HG02798 (cell line): ENCODE measurements around the gene BCAS4.

Experiments
- ATAC-seq: cut with Tn5 transposase; IDR thresholded peaks from one replicate; pipeline ENCODE4 v1.9.1; 2021; ENCODE audit warnings: mild to moderate bottlenecking; ENCODE audit not compliant: unreplicated experiment, poor library complexity

The BCAS4 gene

DNA sequence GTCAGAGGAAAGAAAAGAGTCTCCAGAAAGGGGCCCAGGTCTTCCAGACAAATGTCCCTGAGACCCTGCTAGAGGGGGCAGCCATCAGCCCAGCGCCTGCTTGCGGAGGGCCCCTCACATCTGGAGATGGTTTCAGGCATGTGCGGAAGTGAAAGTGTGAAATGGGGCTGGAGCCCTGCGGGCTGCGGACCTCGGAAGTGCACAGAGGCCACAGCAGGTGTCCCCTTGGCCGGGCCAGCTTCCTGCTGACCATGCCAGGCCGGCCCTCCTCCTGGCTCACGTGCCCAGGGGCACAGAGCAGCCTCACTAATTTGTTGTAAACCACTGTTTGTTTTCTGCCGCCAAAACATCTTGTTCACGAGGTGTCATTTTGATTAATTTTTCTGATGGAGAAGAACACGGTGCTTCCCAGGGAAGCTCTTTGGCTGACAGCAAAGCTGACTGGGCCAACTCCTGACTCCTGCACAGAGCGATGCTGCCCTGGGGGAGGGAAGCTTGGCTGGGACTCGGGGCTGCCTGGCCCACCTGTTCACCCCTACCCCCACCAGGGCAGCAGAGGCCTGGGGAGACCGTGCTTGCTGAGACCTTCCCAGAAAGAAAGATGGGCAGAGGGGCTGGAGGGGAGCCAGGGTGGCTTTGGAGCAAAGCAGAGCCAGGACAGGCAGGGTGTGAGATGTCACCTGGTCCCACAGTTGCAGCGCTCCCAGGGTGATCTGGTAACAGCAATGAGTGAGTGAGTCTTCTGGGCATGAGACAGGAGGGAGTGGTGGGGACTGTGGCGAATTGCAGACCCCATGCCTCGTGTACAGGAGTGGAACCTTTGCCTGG, 54.2 kb downstream of the BCAS4 start:
- no peak for ATAC-seq

GRCh38 chr20:50850721-50851286, 55.9 kb downstream of the BCAS4 start:
- no peak for ATAC-seq

GRCh38 chr20:50852085-50852484, 57.2 kb downstream of the BCAS4 start:
- no peak for ATAC-seq

DNA sequence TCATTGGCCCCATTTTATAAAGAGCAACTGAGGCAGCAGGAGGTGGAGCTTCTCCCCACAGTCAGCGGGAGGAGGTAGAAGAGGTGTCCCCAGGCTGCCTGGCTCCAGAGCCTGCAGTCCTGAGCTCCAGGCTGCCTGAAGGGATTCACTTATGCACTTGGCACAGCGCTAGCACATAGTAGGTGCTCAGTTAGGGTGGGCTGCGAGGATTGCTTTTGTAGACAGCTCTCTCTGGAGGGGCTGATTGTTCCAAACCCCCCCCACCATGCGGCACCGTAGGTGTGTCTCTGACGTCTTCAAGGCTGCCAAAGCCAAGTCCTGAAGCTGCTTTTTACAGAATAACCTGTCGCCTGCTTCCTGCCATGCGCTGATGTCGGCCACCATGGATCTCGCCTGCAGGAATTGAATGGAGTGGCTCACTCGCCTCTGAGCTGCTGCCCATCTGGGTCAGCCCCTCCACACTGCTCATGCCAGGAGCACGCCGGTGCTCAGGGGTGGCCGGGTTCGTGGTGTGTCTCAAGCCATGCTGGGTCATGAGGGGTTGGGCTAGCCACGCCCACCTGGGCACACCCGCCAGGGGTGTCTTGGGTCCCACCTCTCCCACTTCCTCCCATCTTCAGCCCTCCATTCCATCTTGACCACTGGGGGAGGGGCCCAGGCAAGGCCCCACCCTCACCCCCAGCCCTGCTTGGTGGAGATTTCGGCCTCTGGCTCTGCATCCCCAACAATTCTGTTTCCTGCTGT, 59.8 kb downstream of the BCAS4 start:
- ATAC-seq, result no peak

DNA sequence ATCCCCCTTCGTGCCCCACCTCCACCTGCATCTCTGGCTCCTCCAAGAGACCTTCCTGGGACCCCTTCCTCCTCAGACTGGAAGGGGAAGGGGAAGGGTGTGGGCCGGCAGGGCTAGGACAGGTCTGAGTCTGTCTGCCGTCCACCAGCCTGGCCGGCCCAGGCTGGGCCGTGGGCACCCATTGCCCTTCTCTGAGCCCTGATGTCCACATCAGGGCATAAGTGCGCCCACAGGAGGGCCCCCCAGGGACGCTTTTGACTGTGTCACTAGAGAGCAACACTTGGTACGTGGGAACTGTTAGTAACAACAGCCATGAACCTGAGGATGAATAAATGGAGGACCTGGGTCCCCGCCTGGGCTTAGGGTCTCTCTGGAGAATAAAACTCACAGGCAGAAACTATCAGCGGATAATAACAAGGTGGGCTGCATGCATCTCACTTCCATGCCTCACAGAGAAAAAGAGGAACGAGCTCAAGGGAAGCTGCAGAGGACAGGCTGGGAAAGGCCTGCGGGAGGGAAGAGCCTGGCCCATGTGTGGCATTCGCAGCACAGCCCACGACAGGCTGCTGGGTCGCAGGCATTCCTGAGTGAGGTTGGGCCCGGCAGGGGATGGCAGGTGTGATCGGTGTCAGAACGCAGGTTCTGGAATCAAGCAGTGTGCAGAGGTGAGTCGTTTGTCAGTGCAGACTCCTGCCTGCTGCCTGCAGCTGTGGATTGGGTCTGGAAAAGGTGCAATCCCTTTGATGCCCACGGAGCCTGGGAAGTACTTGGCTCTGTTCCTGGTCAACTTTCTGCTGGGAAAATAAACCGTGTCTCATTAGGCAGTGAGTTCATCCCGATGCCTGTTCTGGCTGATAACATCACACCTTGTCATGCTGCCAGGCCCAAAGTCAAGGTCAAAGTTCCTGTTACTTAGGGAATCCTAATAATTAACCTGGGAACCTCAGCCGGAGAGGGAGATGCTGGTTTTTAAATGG, 60.9 kb downstream of the BCAS4 start:
- ATAC-seq, result no peak

DNA sequence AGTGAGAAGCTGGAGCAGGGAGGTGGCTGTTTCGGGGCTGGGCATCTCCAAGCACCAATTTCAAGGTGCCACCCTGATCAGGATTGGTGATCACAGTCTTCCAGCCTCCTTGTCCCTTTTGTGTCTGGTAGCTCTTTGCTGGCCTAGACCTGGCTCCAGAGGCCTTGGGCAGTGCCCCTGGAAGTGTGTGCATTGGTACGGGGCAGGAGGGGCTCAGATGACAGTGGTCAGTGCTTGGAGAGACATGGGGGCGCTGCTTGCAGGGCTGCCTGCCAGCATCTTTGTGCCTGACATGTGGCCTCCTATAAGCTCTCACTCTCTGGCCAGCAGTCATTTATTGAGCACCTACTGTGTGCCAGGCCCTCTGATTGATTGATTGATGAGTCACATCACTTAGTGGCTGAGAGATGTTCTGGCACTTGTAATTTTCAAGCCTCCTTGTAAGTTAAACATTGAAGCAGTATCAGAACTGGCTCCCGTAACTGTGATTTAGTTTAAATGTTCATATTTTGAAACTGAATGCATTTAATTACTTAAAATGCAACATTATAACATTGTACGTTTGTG, 61.7 kb downstream of the BCAS4 start:
- ATAC-seq, result no peak

GRCh38 chr20:50857348-50857747, 62.5 kb downstream of the BCAS4 start:
- ATAC-seq, result no peak

DNA sequence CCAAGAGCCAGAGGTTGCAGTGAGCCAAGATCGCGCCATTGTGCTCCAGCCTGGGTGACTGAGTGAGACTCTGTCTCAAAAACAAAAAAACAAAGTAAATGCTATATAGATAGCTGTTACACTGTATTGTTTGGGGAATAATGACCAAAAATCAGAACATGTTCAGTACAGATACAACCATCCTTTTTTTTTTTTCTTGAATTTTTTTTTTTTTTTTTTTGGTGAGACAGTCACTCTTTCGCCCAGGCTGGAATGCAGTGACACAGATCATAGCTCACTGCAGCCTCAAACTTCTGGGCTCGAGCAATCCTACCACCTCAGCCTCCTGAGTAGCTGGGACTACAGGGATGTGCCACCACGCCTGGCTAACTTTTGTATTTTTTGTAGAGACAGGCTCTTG, 63.7 kb downstream of the BCAS4 start:
- no peak for ATAC-seq

- no peak for ATAC-seq
These were observed 64.3 kb downstream of the BCAS4 start for GRCh38 chr20:50859161-50859560.

DNA sequence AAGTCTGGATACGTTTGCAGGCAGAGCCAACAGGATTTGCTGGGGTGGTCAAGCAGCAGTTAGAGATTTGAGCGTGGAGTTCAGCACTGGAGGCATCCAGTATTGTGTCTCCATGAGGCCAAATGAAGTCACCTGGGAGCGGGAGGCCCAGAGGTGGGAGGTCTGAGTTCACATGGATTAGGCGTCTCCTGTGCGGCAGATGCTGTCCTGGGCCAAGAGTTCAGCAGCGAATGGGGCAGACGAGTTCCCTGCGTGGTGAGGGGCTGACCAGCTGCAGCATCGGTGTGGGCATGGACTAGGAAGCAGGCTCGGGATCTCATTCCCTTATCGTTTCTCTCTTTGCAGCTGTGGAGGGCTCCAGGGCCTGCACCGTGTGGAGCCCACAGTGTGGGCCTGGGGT, 66.2 kb downstream of the BCAS4 start:
- no peak for ATAC-seq

- no peak for ATAC-seq
These were observed 67.7 kb downstream of the BCAS4 start for GRCh38 chr20:50862546-50862945.

- no peak for ATAC-seq
These were observed 70.3 kb downstream of the BCAS4 start for GRCh38 chr20:50865114-50865513.

GRCh38 chr20:50865591-50865990, 70.7 kb downstream of the BCAS4 start:
- no peak for ATAC-seq

DNA sequence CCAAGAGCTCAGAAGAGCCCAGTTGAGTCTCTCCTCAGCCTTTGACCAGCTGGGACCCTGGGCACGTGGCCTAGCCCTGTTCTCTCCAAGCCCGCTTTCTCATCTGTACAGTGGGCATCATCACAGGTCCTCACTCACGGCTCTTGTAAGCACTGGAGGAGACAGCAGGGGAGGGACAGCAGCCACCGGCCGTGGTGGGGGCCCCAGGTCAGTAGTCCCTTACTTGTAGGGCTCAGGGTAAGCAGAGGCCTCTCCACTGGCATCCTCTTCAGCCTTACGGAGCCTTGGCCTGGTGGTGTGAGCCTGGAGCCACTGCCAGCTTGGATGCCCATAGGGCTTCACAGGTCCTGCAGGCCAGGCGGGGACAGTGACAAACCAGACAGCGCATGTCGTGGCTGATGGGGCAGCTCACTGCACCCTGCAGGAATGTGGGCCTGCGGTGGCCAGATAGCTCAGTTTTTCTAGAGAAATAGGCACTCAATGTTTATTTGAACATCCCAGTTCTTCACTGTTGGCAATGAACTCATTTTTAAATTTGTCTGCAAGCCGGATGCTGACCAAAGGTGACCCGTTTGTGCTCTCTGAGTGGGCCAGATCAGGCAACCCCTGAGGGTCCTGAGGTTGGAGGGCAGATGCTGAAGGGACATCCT, 71.3 kb downstream of the BCAS4 start:
- no peak for ATAC-seq

GRCh38 chr20:50866831-50867230, 72.0 kb downstream of the BCAS4 start:
- no peak for ATAC-seq

DNA sequence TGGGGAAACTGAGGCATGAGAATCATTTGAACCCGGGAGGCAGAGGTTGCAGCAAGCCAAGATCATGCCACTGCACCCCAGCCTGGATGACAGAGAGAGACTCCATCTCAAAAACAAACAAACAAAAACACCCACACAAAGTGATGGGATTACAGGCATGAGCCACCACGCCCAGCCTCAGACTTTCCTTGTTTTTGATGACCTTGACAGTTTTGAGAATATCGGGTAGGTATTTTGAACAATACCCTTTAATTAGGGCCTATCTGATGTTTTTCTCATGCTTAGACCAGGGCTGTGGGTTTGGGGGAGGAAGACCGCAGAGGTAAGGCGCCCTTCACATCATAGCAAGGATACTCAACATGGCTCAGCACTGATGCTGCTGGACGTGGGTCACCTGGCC, 72.9 kb downstream of the BCAS4 start:
- ATAC-seq, result no peak

GRCh38 chr20:50868509-50869495, 73.9 kb downstream of the BCAS4 start:
- no peak for ATAC-seq

- ATAC-seq, result no peak
These were observed 75.8 kb downstream of the BCAS4 start for GRCh38 chr20:50870561-50871161.
